Lung (tissue), 12 donors: ENCODE data around the gene UEVLD. TPM values are rescaled to one million over a fixed set of nuclear protein-coding genes. Genes with fewer than 3 reads are reported as not detected.

ENCODE experiments used
- ATAC-seq: fragments of 200-7000 bp; cut with Tn5 transposase; one replicate; pipeline ENCODE4 v1.9.1; 2020; ENCODE audit warnings: moderate number of reproducible peaks; ENCODE audit not compliant: insufficient read depth, low FRiP score
- DNase-seq, 3 donors: peaks; one replicate each; pipeline ENCODE4 v3.0.0-alpha.2; 2013 to 2017
- H3K27ac ChIP-seq, 2 donors: one replicate each; pipeline ENCODE4 v1.5.1; 2013; ENCODE audit warnings: mild to moderate bottlenecking in 2 of 2, moderate library complexity in 2 of 2, control low read depth in 1 of 2, inconsistent platforms in 1 of 2, low read depth in 1 of 2, low read length in 1 of 2
- H3K27me3 ChIP-seq, 3 donors: one replicate each; pipeline ENCODE4 v1.5.1; 2013; ENCODE audit warnings: low read length in 2 of 3; ENCODE audit not compliant: control insufficient read depth in 3 of 3, insufficient read depth in 3 of 3
- H3K36me3 ChIP-seq, 4 donors: one replicate each; pipeline ENCODE4 v1.5.1; 2013; ENCODE audit warnings: low read length in 4 of 4, mild to moderate bottlenecking in 1 of 4, moderate library complexity in 1 of 4; ENCODE audit not compliant: control insufficient read depth in 4 of 4, insufficient read depth in 4 of 4
- H3K4me1 ChIP-seq, 5 donors: one replicate each; pipeline ENCODE4 v1.5.1; 2013; ENCODE audit warnings: low read length in 5 of 5, mild to moderate bottlenecking in 2 of 5, moderate library complexity in 1 of 5; ENCODE audit not compliant: control insufficient read depth in 5 of 5, insufficient read depth in 5 of 5
- H3K4me3 ChIP-seq: one replicate; pipeline ENCODE4 v1.5.1; 2013; ENCODE audit warnings: mild to moderate bottlenecking, control low read depth, moderate library complexity
- H3K9ac ChIP-seq, 2 donors: one replicate each; pipeline ENCODE4 v1.5.1; 2013; ENCODE audit warnings: low read length in 2 of 2, control low read depth in 1 of 2; ENCODE audit not compliant: insufficient read depth in 1 of 2
- H3K9me3 ChIP-seq, 4 donors: one replicate each; pipeline ENCODE4 v1.5.1; 2013; ENCODE audit warnings: low read length in 3 of 4, mild to moderate bottlenecking in 1 of 4, moderate library complexity in 1 of 4; ENCODE audit not compliant: control insufficient read depth in 4 of 4, insufficient read depth in 3 of 4
- CTCF ChIP-seq: IDR thresholded peaks from 2 replicates; pipeline ENCODE4 v1.5.1; 2012; ENCODE audit warnings: mild to moderate bottlenecking; ENCODE audit errors: control extremely low read depth, extremely low read depth
- WGBS, 2 donors: extraction: QIAGEN DNeasy Blood & Tissue Kit; methylation state at CpG; one replicate each; pipeline ENCODE4 v1.1.7; 2013; 5-methylcytosine and 5-hydroxymethylcytosine counted together
- polyA plus RNA-seq, 2 donors: library from polyadenylated mRNA; stranded (reverse); fragments of 200-250 nt; gene quantifications; one replicate each; pipeline ENCODE4 v1.2.1, GENCODE V29; 2013
- total RNA-seq, 2 donors: library from RNA; depleted of rRNA in 1 of 2; stranded (reverse); fragments of >200 nt in 1 of 2; gene quantifications; one replicate each; pipeline ENCODE4 v1.2.1, GENCODE V29; 2014 to 2021
- donor health status: control.
- donor health status: control.
- donor health status: Bipolar disorder and iron deficiency.
- donor health status: healthy.
- donor health status: DM: yes; HTN: yes; CAD: no.

UEVLD gene
- total and polyA plus RNA-seq, 4 donors = 6.4 to 29.6 (median 15.8) TPM

- no peak for TF ChIP-seq CTCF
- Histone ChIP-seq H3K27me3 (no peaks in the 10 kb centered on the region), H3K36me3 (peaks cover 3 to 8% (median 6%) of the 10 kb centered on the region in 4 donors), H3K4me3 (no peak overlapping the region), H3K9me3 (no peaks in the 10 kb centered on the region), H3K27ac (no peak overlapping the region), H3K9ac (no peak overlapping the region), H3K4me1 (no peaks in the 10 kb centered on the region)
- ATAC-seq (no peak), DNase-seq (no peak)
- WGBS, 2 donors = 87 to 89% methylated on average over 2 of the region's 2 CpGs
Observed at GRCh38 chr11:18580113-18580766, 8.3 kb downstream of the UEVLD start.

- H3K9ac ChIP-seq = no peak overlapping the region
- H3K4me3 ChIP-seq = no peak overlapping the region
- TF ChIP-seq CTCF = no peak
- WGBS, 2 donors = 79% methylated on average over 14 of the region's 14 CpGs
- no peaks in the 10 kb centered on the region for H3K9me3 ChIP-seq
- DNase-seq = no peak
- no peaks in the 10 kb centered on the region for H3K4me1 ChIP-seq
- H3K36me3 ChIP-seq = peaks cover 6 to 8% (median 7%) of the 10 kb centered on the region in 4 donors
- H3K27ac ChIP-seq = no peak overlapping the region
- no peaks in the 10 kb centered on the region for H3K27me3 ChIP-seq
- no peak for ATAC-seq
Observed at GRCh38 chr11:18578975-18579598, 9.4 kb downstream of the UEVLD start.

GRCh38 chr11:18575361-18575760 lies 13.2 kb downstream of the UEVLD start:
- Histone ChIP-seq H3K4me3 (no peak overlapping the region), H3K4me1 (no peaks in the 10 kb centered on the region), H3K9me3 (no peaks in the 10 kb centered on the region), H3K27me3 (no peaks in the 10 kb centered on the region), H3K27ac (no peak overlapping the region), H3K36me3 (peaks cover 6 to 18% (median 12%) of the 10 kb centered on the region in 4 donors), H3K9ac (no peak overlapping the region)
- ATAC-seq (no peak), DNase-seq (no peak)
- no peak for TF ChIP-seq CTCF
- 51 to 67% methylated on average over 1 of the region's 1 CpG for WGBS, 2 donors
